ENCODE measurements around the gene AHRR. TPM values are rescaled to one million over a fixed set of nuclear protein-coding genes. Genes with fewer than 3 reads are reported as not detected.

The AHRR gene
- total and polyA plus RNA-seq, 9 of the 15 experiments (the other 6 are each of a cell fraction or from before 2014, with no cell fraction given) = 0.06 to 1.6 (median 0.75) TPM; not detected in 1

DNA sequence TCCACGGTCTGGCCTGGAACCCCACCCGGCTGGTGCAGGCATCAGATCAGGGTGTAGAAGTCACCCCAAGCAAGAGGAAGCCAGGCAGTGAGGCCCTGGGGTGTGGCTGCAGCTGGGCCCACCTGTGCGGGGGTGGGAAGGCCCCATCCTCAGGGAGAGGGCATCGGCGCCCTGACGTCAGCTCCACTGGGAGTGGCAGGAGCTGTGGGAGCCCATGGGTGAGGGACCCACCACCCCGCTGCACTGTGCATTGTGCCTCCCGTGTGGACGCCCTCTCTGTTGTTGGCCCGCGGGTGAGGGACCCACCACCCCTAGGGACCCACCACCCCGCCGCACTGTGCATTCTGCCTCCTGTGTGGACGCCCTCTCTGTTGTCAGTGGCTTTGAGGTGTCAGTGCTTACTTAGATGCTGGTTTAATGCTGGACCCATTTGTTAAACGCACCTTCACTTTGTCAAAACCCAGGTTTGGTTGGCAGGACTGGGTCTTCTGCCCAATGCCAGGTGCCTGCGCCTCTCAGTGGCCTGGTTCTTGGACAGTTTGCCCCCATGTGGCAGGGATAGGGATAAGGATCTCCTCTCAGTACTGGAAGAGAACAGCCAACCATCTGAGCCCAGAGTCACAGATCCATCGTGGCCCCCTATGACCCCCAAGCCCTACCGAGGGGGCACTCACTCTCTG is 114.6 kb downstream of the AHRR start:
- CTCF ChIA-PET (ENCODE audit: low intra/inter-chr PET ratio) = interaction anchor here (1.0 kb wide), 1 partner anchor 11 kb away, joined by 3 read pairs; no protein-coding TSS in a partner anchor
- in situ Hi-C loops (cut with MboI) = no loop called here

More for the DNA sequence above, 114.6 kb downstream of the AHRR start:
- Histone ChIP-seq H3K4me2 (ENCODE audit: insufficient read depth, low read length) (no peak overlapping the region), H3K4me3 (no peak overlapping the region), H3K9ac (ENCODE audit: insufficient read depth in 1 of 2, low read depth in 2 of 2, low read length in 2 of 2) (no peak overlapping the region), H3K9me3 (replicated peaks; ENCODE audit: control insufficient read depth, insufficient read depth, low read depth, low read length) (no peaks in the 10 kb centered on the region), H3K79me2 (ENCODE audit: control insufficient read depth, insufficient read depth, low read length) (no peaks in the 10 kb centered on the region), H3K9me1 (ENCODE audit: control insufficient read depth, insufficient read depth, low read length) (no peaks in the 10 kb centered on the region), H3K36me3 (ENCODE audit: control insufficient read depth, insufficient read depth, low read length) (no peaks in the 10 kb centered on the region), H4K20me1 (replicated peaks; ENCODE audit: control insufficient read depth, insufficient read depth, low read length) (no peaks in the 10 kb centered on the region; the same call in 1 of the 2 replicates), H3K27ac (ENCODE audit: extremely low read depth, low read depth, low read length) (no peak overlapping the region), H2AFZ (ENCODE audit: low read depth, low read length) (no peak overlapping the region), H3K4me1 (replicated peaks in 1 of 2; ENCODE audit: control insufficient read depth in 2 of 2, insufficient read depth in 2 of 2, low read length in 2 of 2) (peaks cover 0 to 43% of the 10 kb centered on the region in 2 experiments; a peak in 2 of 5 replicates), H3K27me3 (ENCODE audit: control insufficient read depth in 2 of 2, insufficient read depth in 2 of 2, low read length in 2 of 2) (peaks cover 38 to 59% of the 10 kb centered on the region in 2 experiments)
- 12% methylated on average over 18 of the region's 18 CpGs for WGBS (ENCODE audit: insufficient coverage, low coverage, missing lambda C conversion rate)
- ATAC-seq (peak; percentile 16; the same call in 2 of the 3 replicates), DNase-seq (ENCODE audit: extremely low read depth in 1 of 4, low spot score in 3 of 4) (peak in 2 of 4 experiments; percentile 43 to 45), FAIRE-seq (peak; percentile 40)
- POLR2A ChIA-PET = no interaction called here
- BruUV-seq (replicated peaks) = no TSS peak
- TF ChIP-seq, protein P1, sequence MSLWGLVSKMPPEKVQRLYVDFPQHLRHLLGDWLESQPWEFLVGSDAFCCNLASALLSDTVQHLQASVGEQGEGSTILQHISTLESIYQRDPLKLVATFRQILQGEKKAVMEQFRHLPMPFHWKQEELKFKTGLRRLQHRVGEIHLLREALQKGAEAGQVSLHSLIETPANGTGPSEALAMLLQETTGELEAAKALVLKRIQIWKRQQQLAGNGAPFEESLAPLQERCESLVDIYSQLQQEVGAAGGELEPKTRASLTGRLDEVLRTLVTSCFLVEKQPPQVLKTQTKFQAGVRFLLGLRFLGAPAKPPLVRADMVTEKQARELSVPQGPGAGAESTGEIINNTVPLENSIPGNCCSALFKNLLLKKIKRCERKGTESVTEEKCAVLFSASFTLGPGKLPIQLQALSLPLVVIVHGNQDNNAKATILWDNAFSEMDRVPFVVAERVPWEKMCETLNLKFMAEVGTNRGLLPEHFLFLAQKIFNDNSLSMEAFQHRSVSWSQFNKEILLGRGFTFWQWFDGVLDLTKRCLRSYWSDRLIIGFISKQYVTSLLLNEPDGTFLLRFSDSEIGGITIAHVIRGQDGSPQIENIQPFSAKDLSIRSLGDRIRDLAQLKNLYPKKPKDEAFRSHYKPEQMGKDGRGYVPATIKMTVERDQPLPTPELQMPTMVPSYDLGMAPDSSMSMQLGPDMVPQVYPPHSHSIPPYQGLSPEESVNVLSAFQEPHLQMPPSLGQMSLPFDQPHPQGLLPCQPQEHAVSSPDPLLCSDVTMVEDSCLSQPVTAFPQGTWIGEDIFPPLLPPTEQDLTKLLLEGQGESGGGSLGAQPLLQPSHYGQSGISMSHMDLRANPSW (CRISPR knock-in tag; IDR thresholded peaks at IDR 0.05) = no peak
- TF ChIP-seq ZNF197 (CRISPR knock-in tag; IDR thresholded peaks at IDR 0.05; ENCODE audit: low read depth) (no peak), HOXB6 (CRISPR knock-in tag; IDR thresholded peaks at IDR 0.05; ENCODE audit: borderline replicate concordance) (no peak), LCOR (CRISPR knock-in tag; IDR thresholded peaks at IDR 0.05) (no peak), ZBTB7A (IDR thresholded peaks at IDR 0.05; ENCODE audit: borderline replicate concordance, control insufficient read depth, low read depth, low read length) (0 out of 2 replicates have a peak, but pooled peaks have one; percentile 18), RBM39 (optimal IDR thresholded peaks at IDR 0.05; ENCODE audit: low read depth, low read length) (no peak), ZNF224 (CRISPR knock-in tag; IDR thresholded peaks at IDR 0.05) (0 out of 2 replicates have a peak, but pooled peaks have one; percentile 34), RAD21 (CRISPR knock-in tag; conservative IDR thresholded peaks at IDR 0.05 in 1 of 2, IDR thresholded peaks at IDR 0.05 in 1 of 2) (peak; percentile 18 to 24; a peak in 2 of 4 replicates), EGR1 (conservative IDR thresholded peaks at IDR 0.05) (peak; percentile 32; the same call in 1 of the 2 replicates)
- TF ChIP-seq, protein P2, sequence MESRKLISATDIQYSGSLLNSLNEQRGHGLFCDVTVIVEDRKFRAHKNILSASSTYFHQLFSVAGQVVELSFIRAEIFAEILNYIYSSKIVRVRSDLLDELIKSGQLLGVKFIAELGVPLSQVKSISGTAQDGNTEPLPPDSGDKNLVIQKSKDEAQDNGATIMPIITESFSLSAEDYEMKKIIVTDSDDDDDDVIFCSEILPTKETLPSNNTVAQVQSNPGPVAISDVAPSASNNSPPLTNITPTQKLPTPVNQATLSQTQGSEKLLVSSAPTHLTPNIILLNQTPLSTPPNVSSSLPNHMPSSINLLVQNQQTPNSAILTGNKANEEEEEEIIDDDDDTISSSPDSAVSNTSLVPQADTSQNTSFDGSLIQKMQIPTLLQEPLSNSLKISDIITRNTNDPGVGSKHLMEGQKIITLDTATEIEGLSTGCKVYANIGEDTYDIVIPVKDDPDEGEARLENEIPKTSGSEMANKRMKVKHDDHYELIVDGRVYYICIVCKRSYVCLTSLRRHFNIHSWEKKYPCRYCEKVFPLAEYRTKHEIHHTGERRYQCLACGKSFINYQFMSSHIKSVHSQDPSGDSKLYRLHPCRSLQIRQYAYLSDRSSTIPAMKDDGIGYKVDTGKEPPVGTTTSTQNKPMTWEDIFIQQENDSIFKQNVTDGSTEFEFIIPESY (CRISPR knock-in tag; IDR thresholded peaks at IDR 0.05) = 0 out of 2 replicates have a peak, but pooled peaks have one; percentile 13
- TF ChIP-seq, protein P3, sequence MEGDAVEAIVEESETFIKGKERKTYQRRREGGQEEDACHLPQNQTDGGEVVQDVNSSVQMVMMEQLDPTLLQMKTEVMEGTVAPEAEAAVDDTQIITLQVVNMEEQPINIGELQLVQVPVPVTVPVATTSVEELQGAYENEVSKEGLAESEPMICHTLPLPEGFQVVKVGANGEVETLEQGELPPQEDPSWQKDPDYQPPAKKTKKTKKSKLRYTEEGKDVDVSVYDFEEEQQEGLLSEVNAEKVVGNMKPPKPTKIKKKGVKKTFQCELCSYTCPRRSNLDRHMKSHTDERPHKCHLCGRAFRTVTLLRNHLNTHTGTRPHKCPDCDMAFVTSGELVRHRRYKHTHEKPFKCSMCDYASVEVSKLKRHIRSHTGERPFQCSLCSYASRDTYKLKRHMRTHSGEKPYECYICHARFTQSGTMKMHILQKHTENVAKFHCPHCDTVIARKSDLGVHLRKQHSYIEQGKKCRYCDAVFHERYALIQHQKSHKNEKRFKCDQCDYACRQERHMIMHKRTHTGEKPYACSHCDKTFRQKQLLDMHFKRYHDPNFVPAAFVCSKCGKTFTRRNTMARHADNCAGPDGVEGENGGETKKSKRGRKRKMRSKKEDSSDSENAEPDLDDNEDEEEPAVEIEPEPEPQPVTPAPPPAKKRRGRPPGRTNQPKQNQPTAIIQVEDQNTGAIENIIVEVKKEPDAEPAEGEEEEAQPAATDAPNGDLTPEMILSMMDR (IDR thresholded peaks at IDR 0.05 in 2 of 3, conservative IDR thresholded peaks at IDR 0.05 in 1 of 3; ENCODE audit: insufficient read depth in 2 of 3, low read depth in 1 of 3, low read length in 3 of 3) = peak; percentile 27 to 35 (median 29); a peak in 3 of 6 replicates
- intact Hi-C loops (cut with micrococcal nuclease) = loop anchor here (5.0 kb wide), 1 partner anchor 249 kb away; no protein-coding TSS in a partner anchor
